ENCODE results near the gene TIPARP. TPM values are rescaled to one million over a fixed set of nuclear protein-coding genes. Genes with fewer than 3 reads are reported as not detected.

Gene TIPARP
- total and polyA plus RNA-seq, 2 of the 13 experiments (the other 11 are each of a cell fraction or from before 2014, with no cell fraction given) = 7.3 to 19.7 TPM

DNA sequence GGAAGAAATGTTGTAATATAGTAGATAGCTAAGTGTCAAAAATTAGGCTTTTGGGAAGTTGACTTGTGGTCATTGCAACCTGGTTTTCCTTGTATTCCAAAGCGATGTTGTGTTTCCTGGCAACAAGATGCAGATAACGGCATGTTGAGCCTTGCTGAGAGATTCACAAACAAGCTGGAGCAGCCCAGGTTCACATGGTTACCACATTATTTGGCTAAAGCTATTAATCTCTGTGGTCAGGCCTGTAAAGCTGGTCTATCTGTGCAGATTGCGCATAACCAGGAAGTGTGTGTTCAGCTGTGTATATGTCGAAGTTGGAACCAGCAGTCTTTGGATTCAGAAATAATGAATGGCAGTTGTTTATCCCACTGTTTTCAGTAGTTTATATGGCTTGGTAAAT is 6.6 kb downstream of the TIPARP start (continued):
- TF ChIP-seq, protein P1, sequence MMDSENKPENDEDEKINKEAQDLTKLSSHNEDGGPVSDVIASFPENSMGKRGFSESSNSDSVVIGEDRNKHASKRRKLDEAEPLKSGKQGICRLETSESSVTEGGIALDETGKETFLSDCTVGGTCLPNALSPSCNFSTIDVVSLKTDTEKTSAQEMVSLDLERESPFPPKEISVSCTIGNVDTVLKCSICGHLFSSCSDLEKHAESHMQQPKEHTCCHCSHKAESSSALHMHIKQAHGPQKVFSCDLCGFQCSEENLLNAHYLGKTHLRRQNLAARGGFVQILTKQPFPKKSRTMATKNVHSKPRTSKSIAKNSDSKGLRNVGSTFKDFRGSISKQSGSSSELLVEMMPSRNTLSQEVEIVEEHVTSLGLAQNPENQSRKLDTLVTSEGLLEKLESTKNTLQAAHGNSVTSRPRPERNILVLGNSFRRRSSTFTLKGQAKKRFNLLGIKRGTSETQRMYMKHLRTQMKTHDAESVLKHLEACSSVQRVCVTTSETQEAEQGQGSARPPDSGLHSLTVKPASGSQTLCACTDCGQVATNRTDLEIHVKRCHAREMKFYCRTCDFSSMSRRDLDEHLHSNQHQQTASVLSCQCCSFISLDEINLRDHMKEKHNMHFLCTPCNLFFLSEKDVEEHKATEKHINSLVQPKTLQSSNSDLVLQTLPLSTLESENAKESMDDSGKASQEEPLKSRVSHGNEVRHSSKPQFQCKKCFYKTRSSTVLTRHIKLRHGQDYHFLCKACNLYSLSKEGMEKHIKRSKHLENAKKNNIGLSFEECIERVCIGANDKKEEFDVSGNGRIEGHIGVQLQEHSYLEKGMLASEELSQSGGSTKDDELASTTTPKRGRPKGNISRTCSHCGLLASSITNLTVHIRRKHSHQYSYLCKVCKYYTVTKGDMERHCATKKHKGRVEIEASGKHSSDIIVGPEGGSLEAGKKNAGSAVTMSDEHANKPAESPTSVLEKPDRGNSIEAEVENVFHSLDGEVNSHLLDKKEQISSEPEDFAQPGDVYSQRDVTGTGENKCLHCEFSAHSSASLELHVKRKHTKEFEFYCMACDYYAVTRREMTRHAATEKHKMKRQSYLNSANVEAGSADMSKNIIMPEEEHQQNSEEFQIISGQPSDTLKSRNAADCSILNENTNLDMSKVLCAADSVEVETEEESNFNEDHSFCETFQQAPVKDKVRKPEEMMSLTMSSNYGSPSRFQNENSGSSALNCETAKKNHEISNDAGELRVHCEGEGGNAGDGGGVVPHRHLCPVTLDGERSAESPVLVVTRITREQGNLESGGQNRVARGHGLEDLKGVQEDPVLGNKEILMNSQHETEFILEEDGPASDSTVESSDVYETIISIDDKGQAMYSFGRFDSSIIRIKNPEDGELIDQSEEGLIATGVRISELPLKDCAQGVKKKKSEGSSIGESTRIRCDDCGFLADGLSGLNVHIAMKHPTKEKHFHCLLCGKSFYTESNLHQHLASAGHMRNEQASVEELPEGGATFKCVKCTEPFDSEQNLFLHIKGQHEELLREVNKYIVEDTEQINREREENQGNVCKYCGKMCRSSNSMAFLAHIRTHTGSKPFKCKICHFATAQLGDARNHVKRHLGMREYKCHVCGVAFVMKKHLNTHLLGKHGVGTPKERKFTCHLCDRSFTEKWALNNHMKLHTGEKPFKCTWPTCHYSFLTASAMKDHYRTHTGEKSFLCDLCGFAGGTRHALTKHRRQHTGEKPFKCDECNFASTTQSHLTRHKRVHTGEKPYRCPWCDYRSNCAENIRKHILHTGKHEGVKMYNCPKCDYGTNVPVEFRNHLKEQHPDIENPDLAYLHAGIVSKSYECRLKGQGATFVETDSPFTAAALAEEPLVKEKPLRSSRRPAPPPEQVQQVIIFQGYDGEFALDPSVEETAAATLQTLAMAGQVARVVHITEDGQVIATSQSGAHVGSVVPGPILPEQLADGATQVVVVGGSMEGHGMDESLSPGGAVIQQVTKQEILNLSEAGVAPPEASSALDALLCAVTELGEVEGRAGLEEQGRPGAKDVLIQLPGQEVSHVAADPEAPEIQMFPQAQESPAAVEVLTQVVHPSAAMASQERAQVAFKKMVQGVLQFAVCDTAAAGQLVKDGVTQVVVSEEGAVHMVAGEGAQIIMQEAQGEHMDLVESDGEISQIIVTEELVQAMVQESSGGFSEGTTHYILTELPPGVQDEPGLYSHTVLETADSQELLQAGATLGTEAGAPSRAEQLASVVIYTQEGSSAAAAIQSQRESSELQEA (CRISPR knock-in tag; IDR thresholded peaks at IDR 0.05; ENCODE audit: not compliant biosample characterization) = no peak
- no peak for TF ChIP-seq ZNF441 (CRISPR knock-in tag; IDR thresholded peaks at IDR 0.05; ENCODE audit: borderline replicate concordance)
- TF ChIP-seq EP300 (IDR thresholded peaks at IDR 0.05; ENCODE audit: low read depth in 2 of 2, low read length in 2 of 2) = 0 out of 4 replicates have a peak, but pooled peaks of 1 of the 2 experiments have one; percentile 36
- no peak for TF ChIP-seq EP300 (CRISPR knock-in tag; IDR thresholded peaks at IDR 0.05; ENCODE audit: borderline replicate concordance)
- TF ChIP-seq, protein P2, sequence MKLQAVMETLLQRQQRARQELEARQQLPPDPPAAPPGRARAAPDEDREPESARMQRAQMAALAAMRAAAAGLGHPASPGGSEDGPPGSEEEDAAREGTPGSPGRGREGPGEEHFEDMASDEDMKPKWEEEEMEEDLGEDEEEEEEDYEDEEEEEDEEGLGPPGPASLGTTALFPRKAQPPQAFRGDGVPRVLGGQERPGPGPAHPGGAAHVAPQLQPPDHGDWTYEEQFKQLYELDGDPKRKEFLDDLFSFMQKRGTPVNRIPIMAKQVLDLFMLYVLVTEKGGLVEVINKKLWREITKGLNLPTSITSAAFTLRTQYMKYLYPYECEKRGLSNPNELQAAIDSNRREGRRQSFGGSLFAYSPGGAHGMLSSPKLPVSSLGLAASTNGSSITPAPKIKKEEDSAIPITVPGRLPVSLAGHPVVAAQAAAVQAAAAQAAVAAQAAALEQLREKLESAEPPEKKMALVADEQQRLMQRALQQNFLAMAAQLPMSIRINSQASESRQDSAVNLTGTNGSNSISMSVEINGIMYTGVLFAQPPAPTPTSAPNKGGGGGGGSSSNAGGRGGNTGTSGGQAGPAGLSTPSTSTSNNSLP (IDR thresholded peaks at IDR 0.05; ENCODE audit: low read depth, low read length) = 0 out of 2 replicates have a peak, but pooled peaks have one; percentile 29
- TF ChIP-seq GPN1 (CRISPR knock-in tag; IDR thresholded peaks at IDR 0.05; ENCODE audit: borderline replicate concordance) = no peak
- TF ChIP-seq, protein P3, sequence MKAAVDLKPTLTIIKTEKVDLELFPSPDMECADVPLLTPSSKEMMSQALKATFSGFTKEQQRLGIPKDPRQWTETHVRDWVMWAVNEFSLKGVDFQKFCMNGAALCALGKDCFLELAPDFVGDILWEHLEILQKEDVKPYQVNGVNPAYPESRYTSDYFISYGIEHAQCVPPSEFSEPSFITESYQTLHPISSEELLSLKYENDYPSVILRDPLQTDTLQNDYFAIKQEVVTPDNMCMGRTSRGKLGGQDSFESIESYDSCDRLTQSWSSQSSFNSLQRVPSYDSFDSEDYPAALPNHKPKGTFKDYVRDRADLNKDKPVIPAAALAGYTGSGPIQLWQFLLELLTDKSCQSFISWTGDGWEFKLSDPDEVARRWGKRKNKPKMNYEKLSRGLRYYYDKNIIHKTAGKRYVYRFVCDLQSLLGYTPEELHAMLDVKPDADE (CRISPR knock-in tag; IDR thresholded peaks at IDR 0.05) = no peak
- TF ChIP-seq XBP1 (CRISPR knock-in tag; IDR thresholded peaks at IDR 0.05) = no peak
